Loucy (cell line): Measurements from ENCODE around the gene RPS29.

Source experiments
- CTCF ChIP-seq: fragments of 200-600 bp; sonication (generic); conservative IDR thresholded peaks from 2 replicates; pipeline ENCODE4 v1.5.1; 2014; ENCODE audit warnings: mild to moderate bottlenecking, antibody characterized with exemption, low read length
- EZH2phosphoT487 ChIP-seq: fragments of 200-600 bp; IDR thresholded peaks from 2 replicates; pipeline ENCODE4 v1.6.1; 2018; ENCODE audit warnings: antibody characterized with exemption, mild to moderate bottlenecking, moderate library complexity, borderline replicate concordance

DNA sequence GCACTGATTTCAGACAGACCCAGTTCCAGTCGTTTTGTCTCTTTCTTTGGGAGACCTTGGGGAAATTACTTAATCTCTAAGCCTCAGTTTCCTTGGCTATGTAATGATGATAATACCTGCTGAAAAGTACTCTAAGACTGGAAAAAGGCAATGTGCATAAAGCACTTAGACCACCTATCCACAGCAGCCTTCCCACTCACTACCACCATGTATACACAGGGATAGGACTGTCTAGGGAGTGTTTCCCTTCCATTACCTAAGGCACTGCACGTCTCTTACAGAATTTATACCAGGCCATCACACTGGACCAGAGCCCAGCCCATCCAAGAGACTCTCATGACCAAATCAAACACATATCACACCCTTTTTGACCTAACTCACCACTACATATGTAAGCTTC lies 6.3 kb downstream of the RPS29 start:
- no peak for TF ChIP-seq CTCF
- no peak for TF ChIP-seq EZH2phosphoT487
